ENCODE results near the gene IGFBP2. TPM values are rescaled to one million over a fixed set of nuclear protein-coding genes. Genes with fewer than 3 reads are reported as not detected.

The IGFBP2 gene
- total and polyA plus RNA-seq, 7 donors: 8.2 to 33.2 (median 12.8) TPM

DNA sequence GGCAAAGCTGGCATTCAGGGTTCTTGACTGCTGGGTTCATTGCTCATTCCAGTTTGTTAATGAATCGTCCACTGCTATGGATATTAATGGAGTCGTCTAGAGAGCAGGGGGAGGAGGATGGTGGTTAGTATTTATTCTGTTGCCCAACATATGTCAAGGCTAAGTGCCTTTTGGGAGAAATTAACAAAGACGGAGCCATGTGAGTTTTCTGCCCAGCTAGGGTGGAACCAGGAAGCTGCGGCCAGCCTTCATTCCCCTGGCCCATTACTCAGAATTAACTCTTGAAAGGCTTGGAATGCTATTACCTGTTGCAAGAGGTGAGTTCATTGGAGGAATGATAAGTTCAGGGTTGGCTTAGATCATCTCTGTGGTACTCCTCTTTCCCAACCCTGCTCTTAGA lies 19.3 kb downstream of the IGFBP2 start:
- TF ChIP-seq, protein P1, sequence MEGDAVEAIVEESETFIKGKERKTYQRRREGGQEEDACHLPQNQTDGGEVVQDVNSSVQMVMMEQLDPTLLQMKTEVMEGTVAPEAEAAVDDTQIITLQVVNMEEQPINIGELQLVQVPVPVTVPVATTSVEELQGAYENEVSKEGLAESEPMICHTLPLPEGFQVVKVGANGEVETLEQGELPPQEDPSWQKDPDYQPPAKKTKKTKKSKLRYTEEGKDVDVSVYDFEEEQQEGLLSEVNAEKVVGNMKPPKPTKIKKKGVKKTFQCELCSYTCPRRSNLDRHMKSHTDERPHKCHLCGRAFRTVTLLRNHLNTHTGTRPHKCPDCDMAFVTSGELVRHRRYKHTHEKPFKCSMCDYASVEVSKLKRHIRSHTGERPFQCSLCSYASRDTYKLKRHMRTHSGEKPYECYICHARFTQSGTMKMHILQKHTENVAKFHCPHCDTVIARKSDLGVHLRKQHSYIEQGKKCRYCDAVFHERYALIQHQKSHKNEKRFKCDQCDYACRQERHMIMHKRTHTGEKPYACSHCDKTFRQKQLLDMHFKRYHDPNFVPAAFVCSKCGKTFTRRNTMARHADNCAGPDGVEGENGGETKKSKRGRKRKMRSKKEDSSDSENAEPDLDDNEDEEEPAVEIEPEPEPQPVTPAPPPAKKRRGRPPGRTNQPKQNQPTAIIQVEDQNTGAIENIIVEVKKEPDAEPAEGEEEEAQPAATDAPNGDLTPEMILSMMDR (IDR thresholded peaks at IDR 0.05): no peak
- 48 to 59% (median 55%) methylated on average over 4 of the region's 4 CpGs for WGBS, 3 donors
- DNase-seq (no peak), ATAC-seq (no peak)
- Histone ChIP-seq H3K4me1 (no peaks in the 10 kb centered on the region), H3K4me3 (no peak overlapping the region), H3K36me3 (ENCODE audit: insufficient read depth in 1 of 2, low read depth in 1 of 2) (no peaks in the 10 kb centered on the region), H3K27me3 (ENCODE audit: insufficient read depth in 3 of 3, low read length in 2 of 3) (no peaks in the 10 kb centered on the region), H3K27ac (no peak overlapping the region), H3K9me3 (no peaks in the 10 kb centered on the region)
- intact Hi-C loops (cut with DNase I): no loop called here

DNA sequence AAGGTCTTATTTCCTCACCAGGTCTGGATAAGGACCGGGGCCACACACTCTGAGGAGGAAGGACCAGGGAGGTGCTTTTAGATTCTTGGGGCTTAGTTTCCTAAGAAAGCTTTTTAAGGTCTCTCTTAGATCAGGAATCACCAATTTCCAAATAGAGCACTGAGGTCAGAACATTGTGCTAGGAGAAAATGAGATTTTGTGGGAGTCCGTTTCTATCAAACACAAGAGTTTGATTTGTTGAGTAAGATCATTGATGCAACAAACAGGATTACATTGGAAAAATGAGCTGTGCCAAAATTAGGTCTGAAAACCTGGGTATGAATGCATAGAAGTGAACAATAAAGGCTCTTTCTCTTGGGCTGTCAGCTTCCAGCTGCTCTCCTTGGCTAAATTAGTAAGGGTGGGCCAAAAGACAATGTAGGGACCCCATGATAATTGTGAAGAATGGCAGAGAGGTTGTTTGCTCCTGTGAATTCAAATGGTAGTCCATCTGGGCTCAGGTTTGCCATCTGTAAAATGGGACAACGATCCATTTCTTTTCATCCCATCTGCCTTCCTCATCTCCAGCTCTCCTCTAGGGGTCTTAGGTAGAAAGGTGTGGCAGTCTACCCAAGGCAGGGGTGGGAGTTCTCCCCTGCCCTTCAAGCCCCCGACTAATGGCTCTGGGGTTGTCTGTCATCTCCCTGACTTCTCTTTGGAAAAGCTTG lies 20.0 kb downstream of the IGFBP2 start:
- 91 to 96% (median 91%) methylated on average over 4 of the region's 4 CpGs for WGBS, 3 donors

DNA sequence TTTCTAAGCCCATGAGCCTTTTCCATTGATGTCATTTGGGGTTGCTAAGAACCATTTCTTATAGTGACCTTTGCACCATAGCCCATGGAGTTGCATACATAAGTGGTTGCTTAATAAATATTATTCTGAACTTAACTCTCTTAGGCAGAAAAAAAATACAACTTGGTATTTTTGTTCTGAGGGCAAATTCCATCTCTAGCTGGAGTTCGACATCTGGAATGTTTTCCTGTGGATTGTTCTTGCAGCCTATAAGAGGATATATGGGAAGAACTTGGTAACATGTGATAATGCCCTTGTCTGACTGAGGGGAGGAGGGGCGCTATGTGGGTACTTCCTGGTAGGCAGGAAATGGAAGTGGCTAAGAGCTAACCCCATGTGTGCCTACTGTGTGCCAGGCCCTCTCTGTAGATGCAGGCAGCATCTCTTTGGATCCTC lies 20.7 kb downstream of the IGFBP2 start:
- WGBS, 3 donors: 73 to 89% (median 85%) methylated on average over 2 of the region's 2 CpGs
- Histone ChIP-seq H3K4me1 (no peaks in the 10 kb centered on the region), H3K4me3 (no peak overlapping the region), H3K27ac (no peak overlapping the region), H3K27me3 (ENCODE audit: insufficient read depth in 3 of 3, low read length in 2 of 3) (no peaks in the 10 kb centered on the region), H3K9me3 (no peaks in the 10 kb centered on the region), H3K36me3 (ENCODE audit: insufficient read depth in 1 of 2, low read depth in 1 of 2) (no peaks in the 10 kb centered on the region)
- intact Hi-C loops (cut with DNase I): no loop called here
- TF ChIP-seq, protein P1 (IDR thresholded peaks at IDR 0.05): no peak
- DNase-seq (no peak), ATAC-seq (no peak)

More for the DNA sequence above, 20.0 kb downstream of the IGFBP2 start:
- intact Hi-C loops (cut with DNase I): no loop called here
- Histone ChIP-seq H3K4me3 (no peak overlapping the region), H3K9me3 (no peaks in the 10 kb centered on the region), H3K36me3 (ENCODE audit: insufficient read depth in 1 of 2, low read depth in 1 of 2) (no peaks in the 10 kb centered on the region), H3K4me1 (no peaks in the 10 kb centered on the region), H3K27ac (no peak overlapping the region), H3K27me3 (ENCODE audit: insufficient read depth in 3 of 3, low read length in 2 of 3) (no peaks in the 10 kb centered on the region)
- DNase-seq: no peak
- no peak for ATAC-seq
- TF ChIP-seq, protein P1 (IDR thresholded peaks at IDR 0.05): no peak

DNA sequence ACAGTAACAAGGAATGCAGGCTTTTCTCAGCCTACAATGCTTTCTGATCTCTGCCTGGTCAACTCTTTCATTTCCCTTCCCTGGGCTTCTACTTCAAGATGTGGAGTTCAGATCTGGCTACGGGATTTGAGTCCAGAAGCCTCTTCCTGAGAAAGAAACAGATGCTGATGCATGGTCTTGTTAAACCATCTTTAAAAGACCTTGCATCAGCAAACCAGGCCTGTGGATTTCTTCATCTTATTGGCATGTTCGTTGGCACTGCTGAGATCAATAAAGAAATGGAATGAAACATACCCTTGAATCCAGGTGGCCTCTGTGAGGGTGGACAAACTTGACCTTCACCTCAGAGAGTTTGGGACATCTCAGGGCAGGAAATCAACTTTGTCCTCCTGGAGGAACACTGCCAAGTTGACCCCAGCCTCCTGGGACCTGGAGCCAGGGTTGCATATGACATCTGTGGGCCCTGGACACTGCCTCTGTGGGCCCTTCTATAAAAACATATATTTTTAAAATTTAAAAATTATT lies 21.4 kb downstream of the IGFBP2 start:
- DNase-seq: no peak
- WGBS, 3 donors: 74 to 77% (median 75%) methylated on average over 2 of the region's 2 CpGs
- no peaks in the 10 kb centered on the region for H3K4me1 ChIP-seq

More for the DNA sequence above, 21.4 kb downstream of the IGFBP2 start:
- H3K9me3 ChIP-seq: no peaks in the 10 kb centered on the region
- ATAC-seq: no peak
- intact Hi-C loops (cut with DNase I): no loop called here
- H3K27ac ChIP-seq: no peak overlapping the region
- no peak overlapping the region for H3K4me3 ChIP-seq
- TF ChIP-seq, protein P1 (IDR thresholded peaks at IDR 0.05): no peak
- H3K36me3 ChIP-seq (ENCODE audit: insufficient read depth in 1 of 2, low read depth in 1 of 2): no peaks in the 10 kb centered on the region
- no peaks in the 10 kb centered on the region for H3K27me3 ChIP-seq (ENCODE audit: insufficient read depth in 3 of 3, low read length in 2 of 3)

All from psoas muscle (tissue), 8 donors.